Glutamatergic neuron (in vitro differentiated cells): Measurements from ENCODE around the gene SPSB4. TPM values are rescaled to one million over a fixed set of nuclear protein-coding genes. Genes with fewer than 3 reads are reported as not detected.
A peak's percentile ranks its signal among the peaks of the same experiment; 100 is the strongest.

ENCODE experiments used
- DNase-seq: peaks from one replicate; pipeline ENCODE4 v3.0.0; 2022
- H3K27ac Mint-ChIP-seq: one replicate; pipeline ENCODE4 v1.8.0; 2020; ENCODE audit warnings: mild to moderate bottlenecking, mixed read lengths, inconsistent platforms; ENCODE audit not compliant: unreplicated experiment
- H3K27me3 Mint-ChIP-seq: one replicate; pipeline ENCODE4 v1.8.0; 2020; ENCODE audit warnings: mild to moderate bottlenecking, moderate library complexity, mixed read lengths, inconsistent platforms; ENCODE audit not compliant: unreplicated experiment
- H3K36me3 Mint-ChIP-seq: one replicate; pipeline ENCODE4 v1.8.0; 2020; ENCODE audit warnings: mild to moderate bottlenecking, mixed read lengths, inconsistent platforms; ENCODE audit not compliant: unreplicated experiment
- H3K4me1 Mint-ChIP-seq: one replicate; pipeline ENCODE4 v1.8.0; 2020; ENCODE audit warnings: mild to moderate bottlenecking, low read depth, mixed read lengths, inconsistent platforms; ENCODE audit not compliant: unreplicated experiment
- H3K4me3 Mint-ChIP-seq: one replicate; pipeline ENCODE4 v1.8.0; 2020; ENCODE audit warnings: mild to moderate bottlenecking, mixed read lengths, inconsistent platforms; ENCODE audit not compliant: unreplicated experiment
- H3K9me3 Mint-ChIP-seq: one replicate; pipeline ENCODE4 v1.8.0; 2020; ENCODE audit warnings: mild to moderate bottlenecking, moderate library complexity, mixed read lengths, inconsistent platforms; ENCODE audit not compliant: unreplicated experiment
- total RNA-seq: library from RNA; stranded (reverse); fragmentation: NEBNext Ultra II Directional; extraction: Animal tissue kit (Norgen Biotek cat#: 25700); gene quantifications from one replicate; pipeline ENCODE4 v1.2.1, GENCODE V29; 2021; ENCODE audit not compliant: unreplicated experiment
- TF ChIP-seq, protein P1 (sequence below): fragments of 200-600 bp; sonication (generic); IDR thresholded peaks from one replicate; pipeline ENCODE4 v1.5.0; 2021; ENCODE audit not compliant: partially characterized antibody, unreplicated experiment

The SPSB4 gene
- total RNA-seq, 1 donor from 2014 or later, result 98.4 TPM

DNA sequence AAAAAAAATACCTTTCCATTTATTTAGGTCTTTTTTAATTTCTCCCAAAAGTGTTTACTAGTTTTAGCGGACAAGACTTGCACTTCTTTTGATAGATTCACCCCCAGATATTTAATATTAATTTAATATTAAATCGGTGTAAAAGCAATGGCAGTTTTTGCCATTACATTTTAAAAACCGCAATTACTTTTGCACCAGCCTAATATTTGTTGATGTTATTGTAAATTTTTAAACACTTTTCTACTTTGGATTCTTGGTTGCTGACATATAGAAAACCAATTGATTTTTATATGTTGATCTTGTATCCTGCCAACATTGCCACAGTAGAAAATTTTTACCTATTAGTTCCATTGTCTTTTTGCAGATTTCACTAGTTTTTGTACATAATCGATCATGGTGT lies 116.5 kb downstream of the SPSB4 start:
- H3K4me3 Mint-ChIP-seq, result no peak overlapping the region
- no peak overlapping the region for H3K27ac Mint-ChIP-seq
- peaks cover 10% of the 10 kb centered on the region for H3K36me3 Mint-ChIP-seq
- H3K4me1 Mint-ChIP-seq, result peaks cover 8% of the 10 kb centered on the region
- H3K27me3 Mint-ChIP-seq, result peaks cover 2% of the 10 kb centered on the region
- H3K9me3 Mint-ChIP-seq, result peaks cover 3% of the 10 kb centered on the region
- no peak for DNase-seq
- TF ChIP-seq, protein P1, sequence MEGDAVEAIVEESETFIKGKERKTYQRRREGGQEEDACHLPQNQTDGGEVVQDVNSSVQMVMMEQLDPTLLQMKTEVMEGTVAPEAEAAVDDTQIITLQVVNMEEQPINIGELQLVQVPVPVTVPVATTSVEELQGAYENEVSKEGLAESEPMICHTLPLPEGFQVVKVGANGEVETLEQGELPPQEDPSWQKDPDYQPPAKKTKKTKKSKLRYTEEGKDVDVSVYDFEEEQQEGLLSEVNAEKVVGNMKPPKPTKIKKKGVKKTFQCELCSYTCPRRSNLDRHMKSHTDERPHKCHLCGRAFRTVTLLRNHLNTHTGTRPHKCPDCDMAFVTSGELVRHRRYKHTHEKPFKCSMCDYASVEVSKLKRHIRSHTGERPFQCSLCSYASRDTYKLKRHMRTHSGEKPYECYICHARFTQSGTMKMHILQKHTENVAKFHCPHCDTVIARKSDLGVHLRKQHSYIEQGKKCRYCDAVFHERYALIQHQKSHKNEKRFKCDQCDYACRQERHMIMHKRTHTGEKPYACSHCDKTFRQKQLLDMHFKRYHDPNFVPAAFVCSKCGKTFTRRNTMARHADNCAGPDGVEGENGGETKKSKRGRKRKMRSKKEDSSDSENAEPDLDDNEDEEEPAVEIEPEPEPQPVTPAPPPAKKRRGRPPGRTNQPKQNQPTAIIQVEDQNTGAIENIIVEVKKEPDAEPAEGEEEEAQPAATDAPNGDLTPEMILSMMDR, result no peak

DNA sequence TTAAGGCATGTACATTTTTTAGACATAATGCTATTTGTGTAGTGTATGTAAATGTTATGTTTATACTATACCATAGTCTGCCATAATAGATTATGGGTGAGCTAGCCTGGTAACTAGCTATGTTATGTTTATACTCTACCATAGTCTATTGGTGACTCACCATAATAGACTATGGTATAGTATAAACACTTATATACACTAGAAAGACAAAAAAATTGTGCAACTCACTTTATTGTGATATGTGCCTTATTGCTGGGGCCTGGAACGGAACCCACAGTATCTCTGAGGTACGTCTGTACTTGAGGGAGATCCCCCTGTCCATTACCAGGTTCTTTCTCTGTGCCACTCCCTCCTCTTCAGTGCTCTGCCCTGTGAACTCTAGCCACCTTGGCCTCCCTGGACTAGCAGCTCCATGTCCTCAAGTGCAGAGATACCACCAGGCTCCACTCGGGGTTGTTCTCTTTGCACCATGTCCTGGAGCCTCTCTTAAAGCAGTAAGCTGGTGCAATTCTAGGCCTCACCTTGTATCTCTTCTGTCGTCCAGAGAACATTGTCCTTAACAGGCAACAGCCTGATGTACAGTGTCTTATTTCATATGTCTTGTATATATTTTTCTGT lies 119.6 kb downstream of the SPSB4 start:
- peaks cover 10% of the 10 kb centered on the region for H3K4me1 Mint-ChIP-seq
- TF ChIP-seq, protein P1, result no peak
- no peak overlapping the region for H3K4me3 Mint-ChIP-seq
- H3K27ac Mint-ChIP-seq, result no peak overlapping the region
- DNase-seq, result no peak
- H3K36me3 Mint-ChIP-seq, result peaks cover 4% of the 10 kb centered on the region
- H3K27me3 Mint-ChIP-seq, result peaks cover 4% of the 10 kb centered on the region
- H3K9me3 Mint-ChIP-seq, result peaks cover 3% of the 10 kb centered on the region

DNA sequence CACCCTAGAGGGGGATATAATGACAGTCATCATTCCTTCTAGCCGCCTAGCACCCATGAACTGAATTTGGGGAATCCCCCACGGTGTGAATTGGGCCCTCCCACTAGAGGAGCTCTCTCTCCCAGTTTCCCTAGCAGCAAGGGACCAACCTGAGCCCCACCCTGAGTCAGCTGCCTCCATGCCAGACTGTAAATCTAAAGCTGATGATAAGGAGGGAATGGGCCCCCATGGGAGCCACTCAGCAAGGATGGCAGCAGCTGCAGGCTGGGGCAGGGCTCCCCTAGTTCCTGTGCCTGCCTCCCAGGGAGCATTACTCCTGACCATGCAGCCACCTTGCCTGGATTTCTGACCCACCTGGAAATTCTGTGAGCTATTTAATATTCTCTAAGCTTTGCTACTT lies 123.5 kb downstream of the SPSB4 start:
- H3K4me3 Mint-ChIP-seq, result peak overlapping the region; percentile 26
- H3K9me3 Mint-ChIP-seq, result peaks cover 6% of the 10 kb centered on the region
- DNase-seq, result peak; percentile 42
- peak overlapping the region; percentile 70 for H3K27ac Mint-ChIP-seq
- H3K36me3 Mint-ChIP-seq, result peaks cover 5% of the 10 kb centered on the region
- TF ChIP-seq, protein P1, result no peak
- peaks cover 4% of the 10 kb centered on the region for H3K27me3 Mint-ChIP-seq
- H3K4me1 Mint-ChIP-seq, result peaks cover 16% of the 10 kb centered on the region

DNA sequence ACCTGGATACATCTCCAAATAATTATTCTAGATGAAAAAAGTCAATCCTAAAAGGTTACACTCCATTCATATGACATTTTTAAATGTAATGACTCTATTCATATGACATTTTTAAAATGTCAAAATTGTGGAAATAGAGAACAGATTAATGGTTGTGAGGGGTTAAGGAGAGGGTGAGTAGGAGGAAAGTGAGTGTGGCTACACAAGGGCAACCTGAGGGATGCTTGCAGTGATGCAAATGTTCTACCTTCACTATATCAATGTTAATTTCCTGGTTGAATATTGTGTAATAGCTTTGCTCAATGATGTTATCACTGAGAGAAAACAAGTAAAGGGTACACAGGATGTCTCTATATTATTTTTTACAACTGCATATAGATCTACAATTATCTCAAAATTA lies 125.6 kb downstream of the SPSB4 start:
- Mint-ChIP-seq H3K36me3 (peaks cover 18% of the 10 kb centered on the region), H3K27me3 (peaks cover 7% of the 10 kb centered on the region), H3K27ac (no peak overlapping the region), H3K4me1 (peaks cover 16% of the 10 kb centered on the region), H3K4me3 (no peak overlapping the region), H3K9me3 (peaks cover 14% of the 10 kb centered on the region)
- DNase-seq, result no peak
- TF ChIP-seq, protein P1, result no peak

DNA sequence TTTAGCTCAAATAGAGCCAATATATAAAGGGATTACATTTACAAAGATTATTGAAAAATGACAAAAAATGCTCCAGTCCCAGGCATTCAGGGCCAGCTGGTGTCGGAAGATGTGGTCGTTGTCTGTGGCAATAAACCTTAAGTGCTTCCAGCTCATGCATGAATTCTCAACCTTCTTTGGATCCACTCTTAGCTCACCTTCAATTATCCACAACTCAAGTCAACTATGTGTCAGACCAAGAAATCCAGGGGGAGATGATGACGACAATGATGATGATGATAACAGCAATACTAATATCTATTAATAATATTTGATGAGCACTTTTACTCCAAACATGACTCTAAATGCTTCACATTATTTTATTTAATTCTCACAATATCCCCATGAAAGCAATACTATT lies 126.9 kb downstream of the SPSB4 start:
- TF ChIP-seq, protein P1, result no peak
- peaks cover 14% of the 10 kb centered on the region for H3K9me3 Mint-ChIP-seq
- peaks cover 18% of the 10 kb centered on the region for H3K36me3 Mint-ChIP-seq
- H3K4me3 Mint-ChIP-seq, result no peak overlapping the region
- H3K4me1 Mint-ChIP-seq, result peaks cover 16% of the 10 kb centered on the region
- peaks cover 7% of the 10 kb centered on the region for H3K27me3 Mint-ChIP-seq
- DNase-seq, result no peak
- no peak overlapping the region for H3K27ac Mint-ChIP-seq
